Tibial nerve (tissue), 4 donors: ENCODE data around the gene DMD. TPM values are rescaled to one million over a fixed set of nuclear protein-coding genes. Genes with fewer than 3 reads are reported as not detected.

ENCODE experiments used
- DNase-seq, 2 donors: peaks; one replicate each; pipeline ENCODE4 v3.0.0-alpha.2; 2019; ENCODE audit warnings: low spot score in 2 of 2
- H3K27ac ChIP-seq, 4 donors: fragments of 200-600 bp; sonication (generic) in 3 of 4; one replicate each; pipeline ENCODE4 v1.5.1; 2017 to 2019; ENCODE audit warnings: mild to moderate bottlenecking in 1 of 4
- H3K27me3 ChIP-seq, 2 donors: fragments of 200-600 bp; sonication (generic) in 1 of 2; one replicate each; pipeline versions ENCODE4 v1.5.1 to v1.6.0; 2017 to 2019
- H3K36me3 ChIP-seq, 3 donors: fragments of 200-600 bp; sonication (generic); one replicate each; pipeline ENCODE4 v1.5.1; 2018 to 2019
- H3K4me1 ChIP-seq, 4 donors: fragments of 200-600 bp; sonication (generic) in 3 of 4; one replicate each; pipeline ENCODE4 v1.5.1; 2017 to 2019
- H3K4me3 ChIP-seq, 4 donors: fragments of 200-600 bp; sonication (generic) in 3 of 4; one replicate each; pipeline ENCODE4 v1.5.1; 2017 to 2019; ENCODE audit warnings: mild to moderate bottlenecking in 1 of 4, moderate library complexity in 1 of 4
- H3K9me3 ChIP-seq, 4 donors: fragments of 200-600 bp; sonication (generic) in 3 of 4; one replicate each; pipeline ENCODE4 v1.5.1; 2017 to 2019
- CTCF ChIP-seq, 5 experiments: fragments of 200-600 bp in 3 of 5; fragments of 450-650 bp in 2 of 5; sonication (generic) in 3 of 5; IDR thresholded peaks; one replicate each; pipeline ENCODE4 v1.5.1; 2016 to 2019; ENCODE audit warnings: antibody characterized with exemption in 5 of 5, mild to moderate bottlenecking in 3 of 5, moderate library complexity in 2 of 5
- EP300 ChIP-seq, 2 donors: sonication (generic); formaldehyde crosslinking; IDR thresholded peaks; one replicate each; pipeline ENCODE4 v1.6.1; 2017; ENCODE audit warnings: antibody characterized with exemption in 2 of 2, mild to moderate bottlenecking in 1 of 2
- POLR2A ChIP-seq, 2 donors: fragments of 450-650 bp; IDR thresholded peaks; one replicate each; pipeline ENCODE4 v1.6.1; 2017; ENCODE audit warnings: antibody characterized with exemption in 2 of 2, mild to moderate bottlenecking in 2 of 2, moderate library complexity in 2 of 2
- WGBS, 2 donors: methylation state at CpG; one replicate each; pipeline ENCODE4 v1.1.5; 2018; 5-methylcytosine and 5-hydroxymethylcytosine counted together
- total RNA-seq, 4 donors: library from RNA; depleted of rRNA; stranded (reverse); fragments of >200 nt; gene quantifications; one replicate each; pipeline ENCODE4 v1.1.0, GENCODE V29; 2016

DMD gene
- total RNA-seq, 4 donors from 2014 or later, result 156 to 345 (median 245) TPM

DNA sequence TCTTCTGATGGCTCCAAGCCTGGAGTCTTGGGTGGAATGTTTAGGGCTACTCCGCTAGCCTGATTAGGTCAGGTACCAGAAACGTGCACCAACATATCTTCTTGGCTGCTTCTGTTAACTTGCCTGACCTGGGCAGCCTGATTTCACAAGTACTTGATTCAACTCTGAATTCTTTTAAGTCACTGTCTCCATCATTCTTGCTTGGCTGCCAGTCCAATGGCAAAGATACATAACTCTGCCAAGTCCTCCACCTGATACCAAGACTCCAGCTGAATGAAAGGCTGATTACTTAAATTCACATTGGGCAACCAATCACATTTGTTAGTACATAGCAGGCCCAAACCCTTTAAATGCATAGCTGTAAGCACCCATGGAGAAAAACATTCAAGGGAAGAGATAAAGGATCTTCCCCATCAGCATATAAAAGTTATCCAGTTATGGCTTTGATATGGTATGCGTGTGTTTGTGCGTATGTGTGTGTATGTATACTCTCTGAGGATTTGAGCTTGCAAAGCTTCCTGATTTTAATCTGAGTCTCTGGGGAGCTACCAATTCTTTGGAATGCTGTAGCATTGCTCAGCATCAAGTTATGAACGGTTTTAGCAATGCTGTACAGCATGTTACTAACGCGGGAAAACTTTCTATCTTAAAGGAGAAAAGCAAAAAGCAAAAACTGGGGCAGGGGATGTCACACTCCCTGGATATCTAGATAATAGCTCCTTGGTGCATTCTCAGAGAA, 917.2 kb downstream of the DMD start:
- 53 to 62% methylated on average over 7 of the region's 7 CpGs for WGBS, 2 donors
- TF ChIP-seq POLR2A (IDR thresholded peaks at IDR 0.05) (no peak), CTCF (IDR thresholded peaks at IDR 0.05) (no peak), EP300 (IDR thresholded peaks at IDR 0.05) (no peak)

DNA sequence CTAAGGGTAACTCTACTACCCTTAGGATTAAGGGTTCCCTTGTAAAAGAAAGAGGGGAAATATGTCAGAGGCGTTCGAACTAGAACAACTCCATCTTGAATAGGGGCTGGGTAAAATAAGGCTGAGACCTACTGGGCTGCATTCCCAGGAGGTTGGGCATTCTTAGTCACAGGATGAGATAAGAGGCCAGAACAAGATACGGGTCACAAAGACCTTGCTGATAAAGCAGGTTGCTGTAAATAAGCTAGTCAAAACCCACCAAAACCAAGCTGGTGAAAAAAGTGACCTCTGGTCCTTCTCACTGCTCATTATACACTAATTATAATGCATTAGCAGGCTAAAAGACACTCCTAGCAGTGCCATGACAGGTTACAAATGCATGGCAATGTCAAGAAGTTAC, 922.0 kb downstream of the DMD start:
- DNase-seq, result no peak
- Histone ChIP-seq H3K4me1 (no peaks in the 10 kb centered on the region), H3K4me3 (no peak overlapping the region), H3K9me3 (no peaks in the 10 kb centered on the region), H3K27ac (no peak overlapping the region), H3K36me3 (no peaks in the 10 kb centered on the region), H3K27me3 (peaks cover 0 to 4% of the 10 kb centered on the region in 2 donors)
- TF ChIP-seq CTCF (IDR thresholded peaks at IDR 0.05) (no peak), POLR2A (IDR thresholded peaks at IDR 0.05) (no peak), EP300 (IDR thresholded peaks at IDR 0.05) (no peak)
- WGBS, 2 donors, result 86 to 94% methylated on average over 3 of the region's 3 CpGs

More for the DNA sequence above, 917.2 kb downstream of the DMD start:
- no peak overlapping the region for H3K4me3 ChIP-seq
- DNase-seq, result no peak
- H3K36me3 ChIP-seq, result no peaks in the 10 kb centered on the region
- H3K27me3 ChIP-seq, result no peaks in the 10 kb centered on the region
- H3K27ac ChIP-seq, result no peak overlapping the region
- H3K9me3 ChIP-seq, result no peaks in the 10 kb centered on the region
- no peaks in the 10 kb centered on the region for H3K4me1 ChIP-seq

- Histone ChIP-seq H3K4me1 (no peaks in the 10 kb centered on the region), H3K27me3 (no peaks in the 10 kb centered on the region), H3K4me3 (no peak overlapping the region), H3K9me3 (no peaks in the 10 kb centered on the region), H3K27ac (no peak overlapping the region), H3K36me3 (no peaks in the 10 kb centered on the region)
- no peak for TF ChIP-seq POLR2A (IDR thresholded peaks at IDR 0.05)
- no peak for TF ChIP-seq CTCF (IDR thresholded peaks at IDR 0.05)
- no peak for TF ChIP-seq EP300 (IDR thresholded peaks at IDR 0.05)
- 40 to 56% methylated on average over 1 of the region's 1 CpG for WGBS, 2 donors
- no peak for DNase-seq
These were observed 929.5 kb downstream of the DMD start for GRCh38 chrX:32281853-32282252.

DNA sequence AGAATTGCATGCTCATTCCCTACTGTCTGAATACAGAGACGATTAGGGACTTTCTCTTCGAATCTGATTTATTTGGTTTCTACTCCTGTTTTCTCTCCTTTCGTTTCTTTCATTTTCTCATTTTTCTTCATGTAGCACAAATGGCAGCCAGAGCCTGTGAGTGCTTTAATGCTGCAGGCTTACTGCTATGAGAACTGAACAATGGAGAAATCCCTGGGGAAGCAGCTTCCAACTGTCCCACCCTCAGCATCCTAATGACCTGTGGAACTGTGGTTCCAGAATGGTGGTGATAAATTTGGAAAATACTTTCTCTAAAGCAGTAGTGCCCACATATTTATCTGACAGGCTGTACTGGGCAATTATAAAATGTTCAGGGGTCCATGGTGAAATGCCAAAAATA, 930.4 kb downstream of the DMD start:
- Histone ChIP-seq H3K27me3 (no peaks in the 10 kb centered on the region), H3K9me3 (no peaks in the 10 kb centered on the region), H3K4me3 (no peak overlapping the region), H3K36me3 (no peaks in the 10 kb centered on the region), H3K4me1 (no peaks in the 10 kb centered on the region), H3K27ac (no peak overlapping the region)
- WGBS, 2 donors, result 53 to 58% methylated on average over 3 of the region's 3 CpGs
- no peak for TF ChIP-seq CTCF (IDR thresholded peaks at IDR 0.05)
- TF ChIP-seq POLR2A (IDR thresholded peaks at IDR 0.05), result no peak
- TF ChIP-seq EP300 (IDR thresholded peaks at IDR 0.05), result no peak
- no peak for DNase-seq

- 20 to 25% methylated on average over 2 of the region's 2 CpGs for WGBS, 2 donors
- DNase-seq, result no peak
- TF ChIP-seq CTCF (IDR thresholded peaks at IDR 0.05) (no peak), EP300 (IDR thresholded peaks at IDR 0.05) (no peak), POLR2A (IDR thresholded peaks at IDR 0.05) (no peak)
These were observed 930.9 kb downstream of the DMD start for GRCh38 chrX:32280489-32280888.

More at GRCh38 chrX:32280489-32280888, 930.9 kb downstream of the DMD start:
- Histone ChIP-seq H3K27me3 (no peaks in the 10 kb centered on the region), H3K27ac (no peak overlapping the region), H3K4me1 (no peaks in the 10 kb centered on the region), H3K36me3 (no peaks in the 10 kb centered on the region), H3K4me3 (no peak overlapping the region), H3K9me3 (no peaks in the 10 kb centered on the region)
